ENCODE data around the gene KRTAP5-5. TPM values are rescaled to one million over a fixed set of nuclear protein-coding genes. Genes with fewer than 3 reads are reported as not detected.

KRTAP5-5 gene
- total RNA-seq, 1 experiment from 2014 or later: not detected

GRCh38 chr11:1665313-1665712 lies 35.7 kb downstream of the KRTAP5-5 start:
- H3K23me2 ChIP-seq (ENCODE audit: insufficient read length, low read depth, low read length, poor library complexity, severe bottlenecking): no peaks in the 10 kb centered on the region
- H3K4me3 Mint-ChIP-seq: no peak overlapping the region; a peak in 1 of 5 replicates
- no peak overlapping the region for H3K27ac Mint-ChIP-seq
- H3K79me1 ChIP-seq (ENCODE audit: insufficient read depth, low read depth, low read length, poor library complexity, severe bottlenecking): no peaks in the 10 kb centered on the region
- no peak overlapping the region for H2BK5ac ChIP-seq (ENCODE audit: insufficient read length, low read length)
- no peak overlapping the region for H2AFZ ChIP-seq (ENCODE audit: low read length)
- no peak overlapping the region for H3K4me2 ChIP-seq (ENCODE audit: insufficient read depth, insufficient read length, low read length)
- peaks cover 43% of the 10 kb centered on the region for H3K27me3 Mint-ChIP-seq (ENCODE audit: low read depth)
- H3T11ph ChIP-seq (ENCODE audit: low read length): no peak overlapping the region
- no peak overlapping the region for H3K18ac ChIP-seq (ENCODE audit: insufficient read length, low read depth, low read length)
- no peak overlapping the region for H4K5ac ChIP-seq (ENCODE audit: insufficient read length, low read depth, low read length)
- peaks cover 0 to 4% of the 10 kb centered on the region in 2 experiments; a peak in 2 of 4 replicates for H3K4me1 Mint-ChIP-seq
- no peak overlapping the region for H3K4ac ChIP-seq (ENCODE audit: low read depth, low read length)
- H4K20me1 ChIP-seq (ENCODE audit: control insufficient read depth, insufficient read depth, insufficient read length): no peaks in the 10 kb centered on the region
- H2AK5ac ChIP-seq (ENCODE audit: insufficient read length, low read length): no peak overlapping the region
- no peaks in the 10 kb centered on the region for H3K4me1 ChIP-seq (ENCODE audit: insufficient read depth, low read length)
- H2BK120ac ChIP-seq (ENCODE audit: low read depth, low read length, poor library complexity, severe bottlenecking): no peak overlapping the region
- no peak overlapping the region for H3K14ac ChIP-seq (ENCODE audit: insufficient read depth, low read length)
- no peaks in the 10 kb centered on the region for H3K27me3 ChIP-seq (ENCODE audit: insufficient read depth, low read length)
- no peak for TF ChIP-seq CTCF (conservative IDR thresholded peaks at IDR 0.05)
- no peak overlapping the region for H3K56ac ChIP-seq (ENCODE audit: insufficient read length, low read depth, low read length)
- no peak for DNase-seq
- H2BK20ac ChIP-seq (ENCODE audit: low read depth, low read length, poor library complexity, severe bottlenecking): no peak overlapping the region
- no peak overlapping the region for H4K8ac ChIP-seq (replicated peaks; ENCODE audit: insufficient read length, low read depth, low read length)
- H4K91ac ChIP-seq (ENCODE audit: insufficient read length, low read depth, low read length): no peak overlapping the region
- no peaks in the 10 kb centered on the region for H3K36me3 Mint-ChIP-seq (ENCODE audit: insufficient read depth in 1 of 3, low read depth in 3 of 3)
- no peak overlapping the region for H3K9ac ChIP-seq (ENCODE audit: extremely low read depth, insufficient read length, low read length)
- no peak overlapping the region for H2BK15ac ChIP-seq (ENCODE audit: low read depth, low read length)
- no CpG with 5 or more reads among the region's 8 CpGs for WGBS (ENCODE audit: extremely low coverage, insufficient read length, low lambda C conversion rate)
- H3K9me3 ChIP-seq (ENCODE audit: control insufficient read depth, low read depth, low read length): no peaks in the 10 kb centered on the region
- H3K23ac ChIP-seq (ENCODE audit: insufficient read length, low read depth, low read length): no peak overlapping the region
- no peak overlapping the region for H3K27ac ChIP-seq (ENCODE audit: insufficient read length, low read depth, low read length)
- no peaks in the 10 kb centered on the region for H3K9me3 Mint-ChIP-seq
- no peaks in the 10 kb centered on the region for H3K79me2 ChIP-seq (ENCODE audit: insufficient read depth, low read length)
- no peak overlapping the region for H2BK12ac ChIP-seq (ENCODE audit: insufficient read length, low read depth, low read length)
